Kidney tubule cell (primary cell): Measurements from ENCODE around the gene EIF2S3.
A peak's percentile ranks its signal among the peaks of the same experiment; 100 is the strongest.
"Not testable (repeated sequence)": the region's sequence is repeated elsewhere in the genome, so short reads cannot be mapped to it uniquely, and the experiment has no call there.

Source experiments
- DNase-seq: peaks from one replicate; pipeline ENCODE4 v3.0.0-alpha.2; 2018; ENCODE audit warnings: low spot score

The EIF2S3 gene

DNA sequence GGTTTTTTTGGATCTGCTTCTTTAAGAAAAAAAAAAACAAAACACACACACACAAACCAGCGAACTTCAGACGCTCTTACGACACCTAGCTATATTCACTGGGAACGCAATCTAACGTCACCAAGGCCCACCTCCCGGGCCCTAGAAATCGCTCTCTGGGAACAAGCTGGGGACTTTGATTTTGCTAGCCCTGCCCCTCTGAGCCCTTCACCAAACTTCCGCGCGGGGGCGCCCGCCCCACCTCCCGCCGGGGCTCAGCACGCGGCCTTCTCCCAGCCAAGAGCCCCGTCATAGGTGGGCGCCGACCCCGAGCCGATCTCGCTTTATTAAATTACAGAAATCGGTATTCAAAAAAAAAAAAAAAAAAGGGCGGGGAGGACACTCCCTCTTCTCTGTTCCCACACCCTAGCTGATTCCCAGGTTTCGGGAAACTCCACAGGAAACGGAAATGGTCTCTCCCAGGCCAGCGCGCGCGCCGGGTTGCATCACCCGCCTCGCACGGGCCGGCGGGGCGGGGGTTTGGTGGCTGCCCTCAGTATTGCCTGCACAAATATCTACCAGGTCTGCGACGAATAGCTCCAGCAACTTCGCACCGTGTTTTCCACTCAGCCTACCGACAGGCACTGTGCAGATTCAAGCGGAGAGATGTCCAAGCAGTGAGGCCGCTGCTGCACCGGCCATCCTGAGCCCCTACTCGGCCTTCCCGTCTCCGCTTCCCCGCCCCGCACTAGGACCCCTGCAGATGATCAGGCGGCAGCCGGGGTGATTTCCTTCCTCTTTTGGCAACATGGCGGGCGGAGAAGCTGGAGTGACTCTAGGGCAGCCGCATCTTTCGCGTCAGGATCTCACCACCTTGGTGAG lies at the start of gene EIF2S3:
Gene EIF2S3, plus strand, starts transcription at position 775 of the 861 bp plus-strand sequence. Its CDS starts 13 bp downstream, at position 788.
- DNase-seq = peak; percentile 96

DNA sequence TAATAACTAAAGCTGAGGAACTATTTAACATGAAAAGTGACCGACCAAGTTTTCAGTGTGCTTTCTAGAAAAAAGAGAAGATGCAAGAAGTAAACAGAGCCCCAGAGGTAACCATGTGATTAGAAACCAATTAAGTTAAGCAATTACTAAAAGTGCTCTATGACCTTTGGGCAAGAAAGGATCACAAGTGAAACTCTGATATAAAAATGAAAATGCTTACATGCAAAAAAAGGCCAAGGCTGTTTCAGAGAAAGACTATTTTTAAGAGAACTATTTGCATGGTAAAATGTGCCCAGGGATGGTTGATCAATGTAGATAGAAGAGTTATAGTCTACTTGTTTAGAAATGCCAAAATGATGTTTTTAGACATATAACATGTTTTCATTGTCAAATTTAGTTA lies 49.7 kb upstream of the EIF2S3 start:
- no peak for DNase-seq

- no peak for DNase-seq
Observed at GRCh38 chrX:24005867-24006266, 48.9 kb upstream of the EIF2S3 start.

DNA sequence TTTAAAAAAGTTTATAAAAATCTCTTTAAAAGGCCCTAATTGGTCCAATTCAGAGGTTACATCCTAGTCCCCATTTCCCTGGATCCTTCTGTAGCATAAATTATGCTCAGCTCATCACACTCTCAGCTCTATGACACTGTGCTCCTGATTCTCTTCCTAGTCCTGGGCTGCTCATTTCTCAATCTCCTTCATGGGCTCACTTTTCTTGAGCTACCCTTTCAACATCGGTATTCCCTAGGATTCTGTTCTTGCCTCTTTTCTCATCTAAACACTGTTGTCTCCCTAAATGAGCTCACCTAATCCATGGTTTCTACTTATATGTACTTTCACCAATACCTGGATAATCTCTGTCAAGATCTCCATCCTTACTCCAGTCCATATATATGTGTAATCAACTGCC lies 42.5 kb upstream of the EIF2S3 start:
- DNase-seq = no peak

- no peak for DNase-seq
Observed at GRCh38 chrX:24014388-24015018, 40.3 kb upstream of the EIF2S3 start.

GRCh38 chrX:24017674-24018073 lies 37.1 kb upstream of the EIF2S3 start:
- no peak for DNase-seq

DNA sequence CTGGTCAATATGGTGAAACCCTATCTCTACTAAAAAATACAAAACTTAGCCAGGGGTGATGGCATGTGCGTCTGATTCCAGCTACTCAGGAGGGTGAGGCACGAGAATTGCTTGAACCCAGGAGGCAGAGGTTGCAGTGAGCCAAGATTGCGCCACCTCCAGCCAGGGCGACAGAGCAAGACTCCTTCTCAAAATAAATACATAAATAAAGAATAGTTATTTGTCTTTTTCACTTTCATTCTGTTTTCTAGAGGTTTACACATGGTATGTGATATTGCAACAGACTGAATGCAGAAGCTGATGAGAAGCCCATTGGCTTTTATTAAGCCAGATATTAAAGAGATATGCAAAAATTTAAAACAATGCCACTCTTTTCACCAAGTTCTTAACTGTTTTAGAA lies 35.9 kb upstream of the EIF2S3 start:
- DNase-seq = no peak

DNA sequence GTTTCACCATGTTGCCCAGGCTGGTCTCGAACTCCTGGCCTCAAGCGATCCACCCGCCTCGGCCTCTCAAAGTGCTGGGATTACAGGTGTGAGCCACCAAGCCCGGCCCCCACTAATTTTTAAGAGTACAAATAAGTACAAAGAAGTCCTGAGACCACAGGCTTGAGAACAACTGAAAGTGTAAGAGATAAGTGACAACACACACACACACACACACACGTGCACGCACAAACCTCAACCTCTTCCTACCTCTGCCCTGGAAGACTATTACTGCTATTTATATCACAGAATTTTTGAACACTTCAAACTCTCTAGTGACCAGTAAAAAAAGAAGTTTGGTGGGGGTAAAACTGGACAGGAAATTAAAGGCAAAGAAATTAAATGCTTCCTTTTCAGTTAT lies 35.3 kb upstream of the EIF2S3 start:
- no peak for DNase-seq

GRCh38 chrX:24020306-24020876 lies 34.4 kb upstream of the EIF2S3 start:
- DNase-seq = no peak

GRCh38 chrX:24023544-24023943 lies 31.2 kb upstream of the EIF2S3 start:
- no peak for DNase-seq

DNA sequence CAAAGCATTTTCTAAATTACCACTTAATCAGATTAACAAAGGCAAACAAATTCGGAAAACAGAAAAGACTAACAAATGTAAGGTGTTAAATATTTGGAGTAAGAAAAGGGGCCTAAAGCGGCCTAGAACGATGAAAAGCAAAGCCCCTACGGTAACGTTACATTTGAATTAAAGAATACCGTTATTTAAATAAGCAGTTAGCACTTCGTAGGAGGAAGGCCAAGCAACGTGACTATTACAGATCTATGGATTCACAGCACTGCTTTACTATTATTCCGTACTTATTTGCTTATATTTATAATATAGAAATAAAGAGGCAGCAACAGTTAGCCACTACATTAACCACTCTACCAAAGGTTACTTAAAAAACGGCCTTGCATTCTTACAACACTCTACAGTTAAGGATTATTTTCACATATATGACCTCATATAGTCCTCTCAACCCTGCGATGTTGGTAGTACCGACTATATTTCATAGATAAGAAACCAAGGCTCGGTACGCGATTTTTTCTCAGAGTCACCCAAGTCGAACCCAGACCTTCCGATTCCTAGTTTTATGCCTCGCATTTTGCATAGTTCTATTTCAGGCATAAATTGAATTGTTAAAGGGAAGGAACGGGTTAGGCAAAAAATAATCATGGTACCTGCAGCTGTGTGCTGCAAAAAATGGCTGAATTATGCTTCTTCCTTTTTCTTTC lies 30.6 kb upstream of the EIF2S3 start:
- no peak for DNase-seq

- peak; percentile 89 for DNase-seq
Observed at GRCh38 chrX:24024819-24025740, 29.7 kb upstream of the EIF2S3 start.

DNA sequence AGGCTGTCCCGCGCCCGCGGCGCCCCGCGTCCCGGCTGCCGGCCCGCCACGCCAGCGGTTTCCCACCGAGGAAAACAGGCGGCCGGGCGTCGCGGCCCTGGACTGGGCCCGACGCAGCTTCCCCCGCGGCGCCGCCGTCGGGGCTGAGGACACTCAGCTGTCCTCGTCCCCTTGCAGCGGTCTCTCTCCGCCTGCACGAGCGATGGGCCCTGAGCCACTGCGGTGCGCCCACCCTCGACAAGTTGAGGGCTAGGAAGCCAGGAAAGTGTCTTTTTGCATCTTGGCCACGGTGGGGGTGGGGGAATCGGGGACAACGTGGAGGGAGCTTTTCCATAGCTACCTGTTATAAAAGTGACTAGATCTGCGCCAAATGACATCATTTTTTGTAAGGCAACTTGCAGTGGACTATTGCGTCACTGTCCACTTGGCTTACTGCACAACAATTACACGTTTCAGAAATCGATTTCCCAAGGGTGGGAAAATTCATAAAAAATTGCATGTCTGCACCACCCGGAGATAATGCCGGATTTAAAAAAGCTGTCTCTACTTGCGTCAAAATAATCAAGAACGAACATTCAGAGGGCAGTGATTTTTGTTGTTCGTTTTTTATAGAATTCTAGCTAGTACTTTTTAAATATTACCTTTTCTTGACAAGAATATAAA lies 28.9 kb upstream of the EIF2S3 start:
- DNase-seq = peak; percentile 40

DNA sequence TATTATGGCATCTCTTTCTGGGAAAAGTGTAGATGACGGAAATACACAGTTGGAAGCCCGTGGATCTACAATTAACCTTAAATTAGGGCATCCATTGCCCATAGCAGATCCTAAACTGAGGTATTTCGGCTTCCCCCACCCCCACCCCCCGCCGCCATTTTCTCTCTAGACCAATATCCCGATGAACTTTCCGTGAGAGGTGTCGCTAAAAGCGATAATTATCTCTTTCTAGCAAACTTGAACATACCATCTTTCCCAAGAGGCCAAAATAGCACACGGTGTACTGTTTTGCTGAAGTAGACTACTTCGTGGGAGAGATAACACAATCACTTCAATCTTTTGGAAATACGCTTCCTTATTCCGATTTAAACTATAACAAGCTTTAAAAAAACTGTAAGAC lies 28.3 kb upstream of the EIF2S3 start:
- DNase-seq = no peak

GRCh38 chrX:24027086-24027485 lies 27.7 kb upstream of the EIF2S3 start, which contains the start of gene KLHL15:
Gene KLHL15, minus strand, starts transcription at chrX:24027186. Its CDS starts 20,493 bp downstream, at chrX:24006693.
- DNase-seq = no peak

DNA sequence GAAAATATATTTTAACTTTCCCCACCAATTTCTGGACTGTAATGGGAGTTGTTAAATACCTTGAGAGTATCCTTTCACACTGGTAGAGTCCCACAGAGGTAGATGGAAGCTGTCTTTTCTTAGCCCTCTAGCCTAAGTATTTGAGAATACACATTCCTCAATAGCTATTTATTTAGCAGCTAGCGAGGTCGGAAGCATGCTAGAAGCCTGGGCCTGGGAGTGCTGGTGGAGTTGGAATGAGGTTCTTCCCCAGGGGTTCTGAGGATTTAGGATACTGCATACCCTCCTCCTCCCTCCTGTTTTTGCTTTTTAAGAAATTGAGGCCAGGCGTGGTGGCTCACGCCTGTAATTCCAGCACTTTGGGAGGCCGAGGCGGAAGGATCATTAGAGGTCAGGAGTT lies 26.8 kb upstream of the EIF2S3 start:
- DNase-seq = no peak

- no peak for DNase-seq
Observed at GRCh38 chrX:24030597-24030996, 24.2 kb upstream of the EIF2S3 start.

GRCh38 chrX:24034485-24034884 lies 20.3 kb upstream of the EIF2S3 start:
- no peak for DNase-seq

DNA sequence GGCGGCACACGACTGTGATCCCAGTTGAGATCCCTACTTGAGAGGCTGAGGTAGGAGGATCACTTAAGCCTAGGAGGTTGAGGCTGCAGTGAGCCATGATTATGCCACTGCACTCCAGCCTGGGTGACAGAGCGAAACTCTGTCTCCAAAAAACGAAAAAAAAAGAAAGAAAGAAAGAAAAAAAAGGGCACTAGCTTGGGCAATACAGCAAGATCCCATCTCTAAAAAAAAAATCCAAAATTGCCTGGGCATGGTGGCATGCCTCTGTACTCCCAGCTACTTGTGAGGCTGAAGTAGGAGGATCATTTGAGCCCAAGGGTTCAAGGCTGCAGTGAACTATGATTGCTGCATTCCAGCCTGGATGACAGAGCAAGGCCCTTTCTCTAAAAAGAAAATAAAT lies 17.0 kb upstream of the EIF2S3 start:
- no peak for DNase-seq

DNA sequence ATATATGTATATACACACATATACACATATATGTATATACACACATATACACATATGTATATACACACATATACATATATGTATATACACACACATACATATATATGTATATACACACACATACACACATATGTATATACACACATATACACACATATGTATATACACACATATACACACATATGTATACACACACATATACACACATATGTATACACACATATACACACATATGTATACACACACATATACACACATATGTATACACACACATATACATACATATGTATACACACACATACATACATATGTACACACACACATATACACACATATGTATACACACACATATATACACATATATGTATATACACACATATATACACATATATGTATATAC lies 8.7 kb upstream of the EIF2S3 start:
- not testable (repeated sequence) for DNase-seq

- not testable (repeated sequence) for DNase-seq
Observed at GRCh38 chrX:24049643-24050042, 5.1 kb upstream of the EIF2S3 start.
